Gastrocnemius medialis (tissue), 4 donors: ENCODE results near the gene ATAD3C. TPM values are rescaled to one million over a fixed set of nuclear protein-coding genes. Genes with fewer than 3 reads are reported as not detected.

Source experiments
- ATAC-seq, 2 donors: fragments of 150-250 bp; one replicate each; pipeline ENCODE4 v1.9.1; 2016
- DNase-seq, 2 donors: peaks; one replicate each; pipeline ENCODE4 v3.0.0-alpha.2; 2019
- H3K27ac ChIP-seq, 4 donors: fragments of 200-600 bp; sonication (generic); 1 replicate in 1 of 4; 2 replicates in 3 of 4; pipeline ENCODE4 v1.5.1; 2016 to 2018; ENCODE audit warnings: mild to moderate bottlenecking in 2 of 4, moderate library complexity in 1 of 4
- H3K27me3 ChIP-seq, 3 donors: fragments of 200-600 bp; sonication (generic) in 2 of 3; 1 replicate in 1 of 3; 2 replicates in 2 of 3; pipeline versions ENCODE4 v1.5.1 to v1.6.0; 2016 to 2019; ENCODE audit warnings: mild to moderate bottlenecking in 1 of 3, moderate library complexity in 1 of 3
- H3K36me3 ChIP-seq, 2 donors: fragments of 200-600 bp; sonication (generic) in 1 of 2; one replicate each; pipeline ENCODE4 v1.5.1; 2017 to 2018
- H3K4me1 ChIP-seq, 2 donors: fragments of 200-600 bp; sonication (generic) in 1 of 2; one replicate each; pipeline ENCODE4 v1.5.1; 2016 to 2017; ENCODE audit warnings: mild to moderate bottlenecking in 2 of 2
- H3K4me3 ChIP-seq, 4 donors: fragments of 200-600 bp; sonication (generic) in 3 of 4; 1 replicate in 1 of 4; 2 replicates in 3 of 4; pipeline ENCODE4 v1.5.1; 2016 to 2019; ENCODE audit warnings: mild to moderate bottlenecking in 2 of 4
- H3K9me3 ChIP-seq, 3 donors: fragments of 200-600 bp; sonication (generic) in 2 of 3; 1 replicate in 1 of 3; 2 replicates in 2 of 3; pipeline ENCODE4 v1.5.1; 2016 to 2019
- POLR2A ChIP-seq, 2 donors: fragments of 450-650 bp; IDR thresholded peaks; one replicate each; pipeline ENCODE4 v1.6.1; 2017; ENCODE audit warnings: antibody characterized with exemption in 2 of 2, mild to moderate bottlenecking in 2 of 2, moderate library complexity in 2 of 2
- in situ Hi-C, 4 donors: fragments of 200-750 bp; cut with MboI; loops; one replicate each; pipeline versions ENCODE4 v1.15.0 to v1.8.0; 2017; ENCODE audit warnings: low sequenced_read_pairs in 4 of 4
- intact Hi-C: fragments of 100-400 bp; cut with DNase I; formaldehyde crosslinking; loops from one replicate; pipeline ENCODE4 v1.15.1; 2023; ENCODE audit warnings: low total_unique reads
- total RNA-seq, 4 donors: library from RNA; depleted of rRNA; stranded (reverse); fragments of >200 nt; gene quantifications; one replicate each; pipeline versions ENCODE4 v1.1.0 to v1.2.3, GENCODE V29; 2016
- TF ChIP-seq, protein P1 (sequence below), 5 experiments: fragments of 450-650 bp in 3 of 5; fragments of 200-600 bp in 2 of 5; sonication (generic) in 2 of 5; IDR thresholded peaks in 4 of 5; conservative IDR thresholded peaks in 1 of 5; 1 replicate in 4 of 5; 2 replicates in 1 of 5; pipeline ENCODE4 v1.5.1; 2016 to 2019; ENCODE audit warnings: antibody characterized with exemption in 5 of 5, mild to moderate bottlenecking in 3 of 5, moderate library complexity in 3 of 5

The ATAD3C gene
- total RNA-seq, 4 donors from 2014 or later = 0.07 TPM; not detected in 3

DNA sequence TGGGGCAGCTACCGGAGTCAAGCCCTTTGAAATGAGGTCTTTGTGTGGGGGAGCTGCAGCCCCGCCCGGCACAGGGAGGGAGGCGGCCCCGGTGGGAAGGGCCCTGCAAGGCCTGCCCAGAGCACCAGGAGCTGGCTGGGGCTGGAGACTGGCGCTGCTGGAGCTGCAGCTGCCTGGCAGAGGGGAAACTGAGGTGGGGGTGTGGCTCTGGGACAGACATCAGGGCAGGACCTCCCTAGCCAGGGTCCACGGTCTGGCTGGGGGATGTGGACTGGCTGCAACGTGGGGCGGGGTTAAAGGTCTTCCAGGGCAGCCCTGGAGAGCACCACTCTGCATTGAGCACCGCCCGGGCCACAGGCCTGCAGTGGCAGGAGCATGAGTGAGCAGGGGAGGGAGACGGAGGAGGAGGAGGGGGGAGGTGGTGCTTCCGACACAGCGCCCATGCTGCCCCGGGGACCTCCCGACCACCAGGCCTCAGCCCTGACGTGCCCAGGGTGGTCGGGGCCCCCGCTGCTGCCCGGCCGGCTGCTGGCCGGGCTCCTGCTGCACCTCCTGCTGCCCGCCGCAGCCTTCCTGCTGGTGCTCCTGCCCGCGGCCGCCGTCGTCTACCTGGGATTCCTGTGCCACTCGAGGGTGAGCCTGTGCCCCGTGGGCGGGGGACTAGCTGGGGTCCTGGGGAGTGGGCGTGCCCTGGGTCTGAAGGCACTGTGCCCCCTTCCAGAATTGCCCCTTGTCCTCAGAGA is 23.6 kb upstream of the ATAD3C start:
- in situ Hi-C loops = no loop called here

DNA sequence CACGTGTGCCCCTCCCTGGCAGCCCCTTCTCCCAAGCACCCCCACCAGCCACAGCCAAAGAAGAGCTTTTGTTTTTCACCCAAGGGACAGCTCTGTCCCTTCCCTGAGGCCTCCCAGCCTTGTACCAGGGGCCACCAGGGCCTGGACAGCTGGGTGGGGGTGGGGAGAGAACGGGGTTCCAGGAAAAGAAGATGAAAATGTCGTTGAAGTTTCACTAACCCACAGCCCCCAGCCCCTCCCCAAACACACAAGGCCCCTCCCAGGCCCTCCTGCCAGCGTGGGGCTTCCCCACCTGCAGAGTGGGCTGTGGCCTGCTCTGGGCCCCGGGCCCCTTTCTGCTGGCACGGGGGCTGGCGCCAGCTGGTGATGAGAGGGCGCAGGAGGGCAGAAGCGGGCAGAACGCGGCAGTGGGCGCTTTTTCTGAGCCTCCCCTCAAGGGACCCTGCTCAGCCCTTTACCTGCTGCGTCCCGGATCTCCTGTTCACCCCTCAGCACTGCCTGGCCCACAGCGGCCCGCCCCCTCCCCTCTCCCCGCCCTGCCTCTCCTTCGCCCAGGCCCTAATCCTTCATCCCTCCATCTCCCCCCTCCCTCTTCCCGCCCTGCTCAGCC is 22.9 kb upstream of the ATAD3C start:
- Histone ChIP-seq H3K4me3 (no peak overlapping the region), H3K27ac (no peak overlapping the region), H3K4me1 (peaks cover 20 to 21% of the 10 kb centered on the region in 2 donors), H3K27me3 (peaks cover 2 to 9% (median 4%) of the 10 kb centered on the region in 3 donors), H3K9me3 (no peaks in the 10 kb centered on the region), H3K36me3 (no peaks in the 10 kb centered on the region)
- TF ChIP-seq POLR2A (IDR thresholded peaks at IDR 0.05) = no peak
- TF ChIP-seq, protein P1, sequence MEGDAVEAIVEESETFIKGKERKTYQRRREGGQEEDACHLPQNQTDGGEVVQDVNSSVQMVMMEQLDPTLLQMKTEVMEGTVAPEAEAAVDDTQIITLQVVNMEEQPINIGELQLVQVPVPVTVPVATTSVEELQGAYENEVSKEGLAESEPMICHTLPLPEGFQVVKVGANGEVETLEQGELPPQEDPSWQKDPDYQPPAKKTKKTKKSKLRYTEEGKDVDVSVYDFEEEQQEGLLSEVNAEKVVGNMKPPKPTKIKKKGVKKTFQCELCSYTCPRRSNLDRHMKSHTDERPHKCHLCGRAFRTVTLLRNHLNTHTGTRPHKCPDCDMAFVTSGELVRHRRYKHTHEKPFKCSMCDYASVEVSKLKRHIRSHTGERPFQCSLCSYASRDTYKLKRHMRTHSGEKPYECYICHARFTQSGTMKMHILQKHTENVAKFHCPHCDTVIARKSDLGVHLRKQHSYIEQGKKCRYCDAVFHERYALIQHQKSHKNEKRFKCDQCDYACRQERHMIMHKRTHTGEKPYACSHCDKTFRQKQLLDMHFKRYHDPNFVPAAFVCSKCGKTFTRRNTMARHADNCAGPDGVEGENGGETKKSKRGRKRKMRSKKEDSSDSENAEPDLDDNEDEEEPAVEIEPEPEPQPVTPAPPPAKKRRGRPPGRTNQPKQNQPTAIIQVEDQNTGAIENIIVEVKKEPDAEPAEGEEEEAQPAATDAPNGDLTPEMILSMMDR (IDR thresholded peaks at IDR 0.05 in 4 of 5, conservative IDR thresholded peaks at IDR 0.05 in 1 of 5) = no peak
- intact Hi-C loops = no loop called here
- no peak for DNase-seq
- no peak for ATAC-seq
- in situ Hi-C loops = no loop called here

More for the DNA sequence above, 23.6 kb upstream of the ATAD3C start:
- Histone ChIP-seq H3K27me3 (peaks cover 2 to 9% (median 4%) of the 10 kb centered on the region in 3 donors), H3K4me3 (no peak overlapping the region), H3K4me1 (peaks cover 14% of the 10 kb centered on the region in 2 donors), H3K36me3 (no peaks in the 10 kb centered on the region), H3K27ac (no peak overlapping the region), H3K9me3 (no peaks in the 10 kb centered on the region)
- DNase-seq = no peak
- TF ChIP-seq, protein P1 (IDR thresholded peaks at IDR 0.05 in 4 of 5, conservative IDR thresholded peaks at IDR 0.05 in 1 of 5) = no peak
- TF ChIP-seq POLR2A (IDR thresholded peaks at IDR 0.05) = no peak
- ATAC-seq = no peak
- intact Hi-C loops = no loop called here

DNA sequence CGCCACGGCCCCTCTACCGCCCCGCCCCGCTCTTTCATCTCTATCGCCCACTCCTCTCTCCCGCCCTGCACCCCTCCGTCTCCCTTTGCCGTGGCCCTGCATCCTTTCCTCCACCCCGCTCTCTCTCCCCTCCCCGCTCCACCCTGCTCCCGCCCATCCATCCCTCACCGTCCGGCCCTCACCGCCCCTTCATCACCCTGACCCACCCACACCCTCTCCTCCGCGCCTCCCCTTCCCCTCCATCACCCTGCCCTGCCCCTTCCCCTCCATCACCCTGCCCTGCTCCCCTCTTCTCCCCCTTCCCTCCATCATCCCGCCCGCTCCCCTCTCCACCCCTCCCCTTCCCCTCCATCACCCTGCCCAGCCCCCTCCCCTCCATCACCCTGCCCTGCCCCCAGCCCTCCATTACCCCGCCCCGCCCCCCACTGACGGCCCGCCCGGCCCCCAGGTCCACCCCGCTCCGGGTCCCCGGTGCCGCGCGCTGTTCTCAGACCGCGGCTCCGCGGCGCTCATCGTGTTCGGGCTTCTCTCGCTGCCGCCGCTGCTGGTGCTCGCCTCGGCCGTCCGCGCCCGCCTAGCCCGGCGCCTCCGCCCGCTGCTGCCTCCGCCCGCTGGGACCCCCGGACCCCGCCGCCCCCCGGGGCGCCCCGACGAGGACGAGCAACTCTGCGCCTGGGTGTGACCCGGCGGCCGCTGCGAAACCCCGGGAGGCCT is 22.2 kb upstream of the ATAD3C start:
- no peak for DNase-seq
- Histone ChIP-seq H3K4me3 (peak overlapping the region in 3 of 4 donors; percentile 28 to 42 (median 32)), H3K27ac (peak overlapping the region in 1 of 4 donors; percentile 18), H3K36me3 (no peaks in the 10 kb centered on the region), H3K4me1 (peaks cover 21 to 27% of the 10 kb centered on the region in 2 donors), H3K27me3 (peaks cover 2 to 9% (median 4%) of the 10 kb centered on the region in 3 donors), H3K9me3 (no peaks in the 10 kb centered on the region)
- TF ChIP-seq POLR2A (IDR thresholded peaks at IDR 0.05) = no peak
- TF ChIP-seq, protein P1 (IDR thresholded peaks at IDR 0.05 in 4 of 5, conservative IDR thresholded peaks at IDR 0.05 in 1 of 5) = no peak
- intact Hi-C loops = no loop called here
- in situ Hi-C loops = no loop called here
- ATAC-seq = no peak

DNA sequence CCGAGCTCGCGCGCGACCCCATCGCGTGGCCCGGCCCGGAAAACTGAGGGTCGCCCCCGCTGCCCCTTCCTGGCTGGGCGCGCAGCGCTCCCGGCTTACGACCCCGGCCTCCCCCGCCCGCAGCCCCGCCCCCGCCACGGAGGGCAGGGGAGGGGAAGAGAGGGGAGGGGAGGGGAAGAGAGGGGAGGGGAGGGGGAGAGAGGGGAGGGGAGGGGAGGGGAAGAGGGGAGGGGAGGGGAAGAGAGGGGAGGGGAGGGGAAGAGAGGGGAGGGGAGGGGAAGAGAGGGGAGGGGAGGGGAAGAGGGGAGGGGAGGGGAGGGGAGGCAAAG is 21.7 kb upstream of the ATAD3C start:
- Histone ChIP-seq H3K4me1 (peaks cover 21 to 31% of the 10 kb centered on the region in 2 donors), H3K27me3 (peaks cover 2 to 9% (median 4%) of the 10 kb centered on the region in 3 donors), H3K4me3 (peak overlapping the region in 3 of 4 donors; percentile 28 to 42 (median 32)), H3K27ac (peak overlapping the region in 1 of 4 donors; percentile 18), H3K9me3 (no peaks in the 10 kb centered on the region), H3K36me3 (no peaks in the 10 kb centered on the region)
- ATAC-seq (no peak), DNase-seq (no peak)
- no peak for TF ChIP-seq POLR2A (IDR thresholded peaks at IDR 0.05)
- TF ChIP-seq, protein P1 (IDR thresholded peaks at IDR 0.05 in 4 of 5, conservative IDR thresholded peaks at IDR 0.05 in 1 of 5) = no peak
- intact Hi-C loops = no loop called here
- in situ Hi-C loops = no loop called here
